Sigmoid colon (tissue), 4 donors: ENCODE results near the gene TNFAIP2.

Experiments used
- POLR2A ChIP-seq, 2 donors: fragments of 450-650 bp; IDR thresholded peaks; one replicate each; pipeline ENCODE4 v1.6.1; 2016; ENCODE audit warnings: antibody characterized with exemption in 2 of 2, mild to moderate bottlenecking in 2 of 2, moderate library complexity in 2 of 2
- POLR2AphosphoS5 ChIP-seq, 4 donors: sonication (generic); formaldehyde crosslinking; IDR thresholded peaks; one replicate each; pipeline ENCODE4 v1.6.1; 2017; ENCODE audit warnings: antibody characterized with exemption in 4 of 4
- TF ChIP-seq, protein P1 (sequence below), 4 experiments: fragments of 450-650 bp in 3 of 4; fragments of 200-600 bp in 1 of 4; IDR thresholded peaks; one replicate each; pipeline ENCODE4 v1.5.1; 2016 to 2019; ENCODE audit warnings: antibody characterized with exemption in 4 of 4, mild to moderate bottlenecking in 3 of 4, moderate library complexity in 2 of 4

DNA sequence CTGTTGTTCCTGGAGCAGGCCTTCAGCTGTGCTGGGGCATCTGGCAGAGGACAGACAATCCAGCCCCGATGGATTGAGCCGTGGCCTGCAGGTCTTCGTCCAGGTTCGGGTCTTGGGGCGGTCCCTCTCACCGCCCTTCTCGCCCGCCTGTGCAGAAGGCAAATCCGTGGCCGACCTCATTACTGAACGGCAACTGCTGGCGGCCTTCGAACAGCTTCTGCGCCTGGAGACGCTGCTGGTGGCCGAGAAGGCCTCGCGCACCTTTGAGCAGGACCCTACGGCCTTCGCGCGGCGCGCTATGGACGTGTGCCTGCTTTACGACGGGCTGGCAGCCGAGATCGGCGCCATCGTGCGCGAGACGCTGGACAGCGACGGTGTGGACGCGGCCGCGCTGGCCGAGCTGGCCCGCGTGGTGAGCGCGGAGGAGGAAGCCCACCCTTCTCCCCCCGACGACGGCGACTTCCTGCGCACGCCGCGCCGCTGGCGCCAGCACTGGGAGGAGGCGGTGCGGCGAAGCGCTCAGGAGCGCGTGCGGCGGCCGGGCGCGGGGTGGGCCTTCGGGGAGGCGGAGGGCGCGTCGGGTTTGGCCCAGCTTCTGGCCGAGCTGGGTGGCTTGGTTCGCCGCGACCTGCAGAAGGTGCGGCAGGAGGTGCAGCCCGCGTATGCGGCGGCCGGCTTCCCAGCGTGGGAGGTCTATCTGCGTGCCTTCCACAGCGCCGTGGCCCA lies 21.1 kb upstream of the TNFAIP2 start:
- TF ChIP-seq, protein P1, sequence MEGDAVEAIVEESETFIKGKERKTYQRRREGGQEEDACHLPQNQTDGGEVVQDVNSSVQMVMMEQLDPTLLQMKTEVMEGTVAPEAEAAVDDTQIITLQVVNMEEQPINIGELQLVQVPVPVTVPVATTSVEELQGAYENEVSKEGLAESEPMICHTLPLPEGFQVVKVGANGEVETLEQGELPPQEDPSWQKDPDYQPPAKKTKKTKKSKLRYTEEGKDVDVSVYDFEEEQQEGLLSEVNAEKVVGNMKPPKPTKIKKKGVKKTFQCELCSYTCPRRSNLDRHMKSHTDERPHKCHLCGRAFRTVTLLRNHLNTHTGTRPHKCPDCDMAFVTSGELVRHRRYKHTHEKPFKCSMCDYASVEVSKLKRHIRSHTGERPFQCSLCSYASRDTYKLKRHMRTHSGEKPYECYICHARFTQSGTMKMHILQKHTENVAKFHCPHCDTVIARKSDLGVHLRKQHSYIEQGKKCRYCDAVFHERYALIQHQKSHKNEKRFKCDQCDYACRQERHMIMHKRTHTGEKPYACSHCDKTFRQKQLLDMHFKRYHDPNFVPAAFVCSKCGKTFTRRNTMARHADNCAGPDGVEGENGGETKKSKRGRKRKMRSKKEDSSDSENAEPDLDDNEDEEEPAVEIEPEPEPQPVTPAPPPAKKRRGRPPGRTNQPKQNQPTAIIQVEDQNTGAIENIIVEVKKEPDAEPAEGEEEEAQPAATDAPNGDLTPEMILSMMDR (IDR thresholded peaks at IDR 0.05) = no peak
- no peak for TF ChIP-seq POLR2AphosphoS5 (IDR thresholded peaks at IDR 0.05)
- TF ChIP-seq POLR2A (IDR thresholded peaks at IDR 0.05) = no peak
